H1 (cell line): ENCODE results near the gene ACE. TPM values are rescaled to one million over a fixed set of nuclear protein-coding genes. Genes with fewer than 3 reads are reported as not detected.

Source experiments
- CTCF ChIA-PET: fragments of 300-600 bp; sonication (Branson Sonifier 250); formaldehyde crosslinking; loops from one replicate; lab custom pipeline; 2021; ENCODE audit not compliant: partially characterized antibody; lab: Charles Lee
- POLR2A ChIA-PET: fragments of 300-600 bp; sonication (Branson Sonifier 250); formaldehyde crosslinking; loops from one replicate; lab custom pipeline; 2021; ENCODE audit warnings: inconsistent platforms; ENCODE audit not compliant: partially characterized antibody; lab: Charles Lee
- DNase-seq, 2 experiments: peaks; one replicate each; pipeline versions ENCODE4 v3.0.0 to v3.0.0-alpha.2; 2010 to 2022; ENCODE audit warnings: low spot score in 2 of 2, low read depth in 1 of 2, mixed read lengths in 1 of 2
- FAIRE-seq: peaks from 2 replicates; lab custom pipeline; 2011; peaks lifted over from hg19 to GRCh38; lab: Jason Lieb, UNC
- H2AFZ ChIP-seq: 2 replicates; pipeline ENCODE4 v1.8.1; 2012; ENCODE audit warnings: low read length, inconsistent platforms
- H2AK5ac ChIP-seq: 2 replicates; pipeline ENCODE4 v1.6.1; 2013; ENCODE audit warnings: low read depth, low read length
- H2BK120ac ChIP-seq: replicated peaks from 2 replicates; pipeline ENCODE3; 2013; ENCODE audit warnings: low read depth, low read length, inconsistent platforms
- H2BK12ac ChIP-seq: 2 replicates; pipeline ENCODE4 v1.6.1; 2013; ENCODE audit warnings: low read depth, low read length
- H2BK15ac ChIP-seq: 2 replicates; pipeline ENCODE4 v1.6.1; 2013; ENCODE audit warnings: low read length
- H2BK20ac ChIP-seq: 2 replicates; pipeline ENCODE4 v1.6.1; 2013; ENCODE audit warnings: low read length
- H2BK5ac ChIP-seq: 2 replicates; pipeline ENCODE4 v1.6.1; 2013; ENCODE audit warnings: low read depth, low read length
- H3K14ac ChIP-seq: 2 replicates; pipeline ENCODE4 v1.6.1; 2013; ENCODE audit warnings: inconsistent platforms; ENCODE audit not compliant: insufficient read length
- H3K18ac ChIP-seq: 2 replicates; pipeline ENCODE4 v1.6.1; 2013; ENCODE audit warnings: low read length; ENCODE audit errors: extremely low read depth
- H3K23ac ChIP-seq: 2 replicates; pipeline ENCODE4 v1.6.1; 2013; ENCODE audit warnings: inconsistent platforms; ENCODE audit not compliant: insufficient read length
- H3K23me2 ChIP-seq: 2 replicates; pipeline ENCODE4 v1.6.1; 2013; ENCODE audit warnings: low read depth, low read length
- H3K27ac ChIP-seq: 2 replicates; pipeline ENCODE4 v1.6.1; 2011; ENCODE audit warnings: low read depth, low read length, inconsistent platforms
- H3K27me3 ChIP-seq, 4 experiments: replicated peaks in 1 of 4; 1 replicate in 1 of 4; 2 replicates in 3 of 4; pipeline versions ENCODE4 v1.6.1 to v1.8.1; 2011 to 2013; ENCODE audit warnings: low read length in 3 of 4, mild to moderate bottlenecking in 3 of 4, inconsistent platforms in 2 of 4, mixed read lengths in 2 of 4, moderate library complexity in 1 of 4; ENCODE audit not compliant: control insufficient read depth in 3 of 4, insufficient read depth in 3 of 4; ENCODE audit errors: extremely low read depth in 1 of 4
- H3K36me3 ChIP-seq, 4 experiments: 2 replicates each; pipeline versions ENCODE4 v1.6.1 to v1.8.1; 2011 to 2013; ENCODE audit warnings: mild to moderate bottlenecking in 4 of 4, low read length in 3 of 4, moderate library complexity in 2 of 4, control low read depth in 1 of 4, inconsistent platforms in 1 of 4; ENCODE audit not compliant: insufficient read depth in 4 of 4, control insufficient read depth in 2 of 4
- H3K4ac ChIP-seq: replicated peaks from 2 replicates; pipeline ENCODE3; 2013; ENCODE audit warnings: low read length, low read depth, mixed read lengths, inconsistent platforms; ENCODE audit not compliant: insufficient read length
- H3K4me1 ChIP-seq, 4 experiments: replicated peaks in 1 of 4; 1 replicate in 1 of 4; 2 replicates in 3 of 4; pipeline versions ENCODE4 v1.6.1 to v1.8.1; 2011 to 2013; ENCODE audit warnings: low read length in 3 of 4, inconsistent platforms in 2 of 4, mixed read lengths in 1 of 4; ENCODE audit not compliant: insufficient read depth in 4 of 4, control insufficient read depth in 3 of 4
- H3K4me2 ChIP-seq, 2 experiments: 2 replicates each; pipeline versions ENCODE4 v1.6.1 to v1.8.1; 2011 to 2013; ENCODE audit warnings: low read depth in 2 of 2, low read length in 2 of 2, control low read depth in 1 of 2, inconsistent platforms in 1 of 2, mild to moderate bottlenecking in 1 of 2; ENCODE audit not compliant: insufficient read depth in 1 of 2
- H3K4me3 ChIP-seq, 4 experiments: fragments of 200-600, 300-600 bp in 1 of 4; sonication (generic), shearing (Covaris generic), sonication (Bioruptor Twin) in 1 of 4; 2 replicates each; pipeline versions ENCODE4 v1.5.1 to v1.8.1; 2011 to 2016; ENCODE audit warnings: low read length in 4 of 4, low read depth in 3 of 4, control low read depth in 2 of 4, inconsistent platforms in 2 of 4, mild to moderate bottlenecking in 2 of 4, mixed read lengths in 1 of 4, moderate library complexity in 1 of 4; ENCODE audit not compliant: insufficient read depth in 2 of 4; ENCODE audit errors: extremely low read depth in 1 of 4
- H3K56ac ChIP-seq: replicated peaks from 2 replicates; pipeline ENCODE3; 2013; ENCODE audit warnings: low read depth, mild to moderate bottlenecking, mixed read lengths, low read length, inconsistent platforms; ENCODE audit not compliant: insufficient read length
- H3K79me1 ChIP-seq: 2 replicates; pipeline ENCODE4 v1.6.1; 2013; ENCODE audit warnings: low read depth, low read length, control low read depth
- H3K79me2 ChIP-seq, 2 experiments: 2 replicates each; pipeline versions ENCODE4 v1.6.1 to v1.8.1; 2012 to 2013; ENCODE audit warnings: low read length in 2 of 2, mild to moderate bottlenecking in 2 of 2, inconsistent platforms in 1 of 2; ENCODE audit not compliant: insufficient read depth in 2 of 2, control insufficient read depth in 1 of 2
- H3K9ac ChIP-seq, 4 experiments: replicated peaks in 1 of 4; 1 replicate in 1 of 4; 2 replicates in 3 of 4; pipeline versions ENCODE4 v1.6.1 to v1.8.1; 2011 to 2013; ENCODE audit warnings: low read depth in 3 of 4, low read length in 3 of 4, control low read depth in 2 of 4, mild to moderate bottlenecking in 2 of 4, moderate library complexity in 2 of 4, inconsistent platforms in 1 of 4; ENCODE audit errors: extremely low read depth in 1 of 4
- H3K9me3 ChIP-seq, 2 experiments: 2 replicates each; pipeline versions ENCODE4 v1.6.1 to v1.8.1; 2012 to 2013; ENCODE audit warnings: mild to moderate bottlenecking in 2 of 2, moderate library complexity in 2 of 2, control low read depth in 1 of 2, inconsistent platforms in 1 of 2, low read depth in 1 of 2, low read length in 1 of 2, mixed read lengths in 1 of 2; ENCODE audit not compliant: insufficient read depth in 2 of 2
- H4K20me1 ChIP-seq, 2 experiments: replicated peaks in 1 of 2; 2 replicates each; pipeline versions ENCODE3 to v1.8.1; 2011 to 2013; ENCODE audit warnings: inconsistent platforms in 2 of 2, low read length in 2 of 2, mild to moderate bottlenecking in 1 of 2; ENCODE audit not compliant: insufficient read depth in 2 of 2, control insufficient read depth in 1 of 2
- H4K5ac ChIP-seq: 2 replicates; pipeline ENCODE4 v1.6.1; 2013; ENCODE audit warnings: low read length, low read depth, mixed read lengths, inconsistent platforms; ENCODE audit not compliant: insufficient read length
- H4K8ac ChIP-seq: 2 replicates; pipeline ENCODE4 v1.8.0; 2013; ENCODE audit warnings: mild to moderate bottlenecking, moderate library complexity, low read length, inconsistent platforms; ENCODE audit not compliant: insufficient read depth; ENCODE audit errors: extremely low read depth
- H4K91ac ChIP-seq: replicated peaks from 2 replicates; pipeline ENCODE3; 2013; ENCODE audit warnings: low read length, mixed read lengths, inconsistent platforms; ENCODE audit not compliant: insufficient read length
- CTCF ChIP-seq, 3 experiments: IDR thresholded peaks; 1 replicate in 2 of 3; 2 replicates in 1 of 3; pipeline versions ENCODE4 v1.5.1 to v1.6.1; 2011; ENCODE audit warnings: low read length in 3 of 3, mild to moderate bottlenecking in 3 of 3, inconsistent platforms in 2 of 3, low read depth in 1 of 3, moderate library complexity in 1 of 3; ENCODE audit not compliant: insufficient read depth in 1 of 3; ENCODE audit errors: control extremely low read depth in 1 of 3
- EZH2 ChIP-seq: fragments of 200-600 bp; sonication (generic); IDR thresholded peaks from 2 replicates; pipeline ENCODE4 v1.7.1; 2012; ENCODE audit warnings: low read depth, mild to moderate bottlenecking, moderate library complexity, low read length, inconsistent platforms; ENCODE audit not compliant: severe bottlenecking
- JUND ChIP-seq: IDR thresholded peaks from 2 replicates; pipeline ENCODE4 v1.6.1; 2011; ENCODE audit warnings: mild to moderate bottlenecking, improper control_type of control experiment, low read length
- RNF2 ChIP-seq: fragments of 200-900, 300-1000 bp; sonication (generic); IDR thresholded peaks from 2 replicates; pipeline ENCODE4 v1.7.1; 2016; ENCODE audit warnings: borderline replicate concordance, low read depth, mild to moderate bottlenecking, antibody characterized with exemption, low read length; ENCODE audit not compliant: poor library complexity, severe bottlenecking; ENCODE audit errors: missing control alignments
- RXRA ChIP-seq: IDR thresholded peaks from 2 replicates; pipeline ENCODE4 v1.6.1; 2011; ENCODE audit warnings: low read depth, mild to moderate bottlenecking, low read length, moderate library complexity; ENCODE audit not compliant: insufficient read depth
- SP1 ChIP-seq: IDR thresholded peaks from 2 replicates; pipeline ENCODE4 v1.6.1; 2011; ENCODE audit warnings: low read depth, low read length
- SP2 ChIP-seq: IDR thresholded peaks from 2 replicates; pipeline ENCODE4 v1.6.1; 2012; ENCODE audit warnings: mild to moderate bottlenecking, low read length, inconsistent platforms
- TEAD4 ChIP-seq: IDR thresholded peaks from 2 replicates; pipeline ENCODE4 v1.6.1; 2012; ENCODE audit warnings: low read depth, low read length, inconsistent platforms, mixed read lengths
- WGBS, 2 experiments: shearing (Covaris generic) in 1 of 2; methylation state at CpG; one replicate each; pipeline versions ENCODE4 v1.1.6 to v1.1.7; 2013 to 2015; ENCODE audit warnings: low lambda C conversion rate in 2 of 2, mixed read lengths in 2 of 2, inconsistent platforms in 1 of 2, low coverage in 1 of 2, missing lambda C conversion rate in 1 of 2; ENCODE audit not compliant: insufficient replicate concordance in 2 of 2, insufficient coverage in 1 of 2, insufficient read length in 1 of 2; ENCODE audit errors: extremely low coverage in 1 of 2, missing lambda C conversion rate in 1 of 2; 5-methylcytosine and 5-hydroxymethylcytosine counted together
- polyA plus RNA-seq, 7 experiments: library from polyadenylated mRNA; depleted of rRNA in 3 of 7; stranded (reverse) in 5 of 7; unstranded in 2 of 7; fragments of >200 nt in 5 of 7; fragments of 200-250 nt in 2 of 7; gene quantifications; 1 replicate in 5 of 7; 2 replicates in 1 of 7; 4 replicates in 1 of 7; pipeline versions ENCODE4 v1.2.1 to v1.2.3, GENCODE V29; 2011 to 2013; ENCODE audit warnings: missing spikeins in 2 of 7, mixed read lengths in 2 of 7
- total RNA-seq: library from RNA; stranded (reverse); fragmentation: NEBNext Ultra II Directional; extraction: Animal tissue kit (Norgen Biotek cat#: 25700); gene quantifications from 2 replicates; pipeline ENCODE4 v1.2.1, GENCODE V29; 2021
- TF ChIP-seq, protein P1 (sequence below): IDR thresholded peaks from 2 replicates; pipeline ENCODE4 v1.6.1; 2011; ENCODE audit warnings: low read depth, mild to moderate bottlenecking, low read length; ENCODE audit not compliant: insufficient read depth
- TF ChIP-seq, protein P2 (sequence below): IDR thresholded peaks from 2 replicates; pipeline ENCODE4 v1.6.1; 2012; ENCODE audit warnings: inconsistent platforms

The ACE gene
- total and polyA plus RNA-seq, 2 of the 8 experiments (the other 6 are each of a cell fraction or from before 2014, with no cell fraction given), result 2.5 to 5.5 TPM

GRCh38 chr17:63511331-63511730 is 34.5 kb downstream of the ACE start:
- Histone ChIP-seq H3K23me2 (no peaks in the 10 kb centered on the region), H3K27me3 (no peaks in the 10 kb centered on the region), H3K4me3 (no peak overlapping the region), H3K27ac (no peak overlapping the region), H2BK15ac (no peak overlapping the region), H3K14ac (no peak overlapping the region), H4K20me1 (peaks cover 0 to 2% of the 10 kb centered on the region in 2 experiments), H4K8ac (no peak overlapping the region), H2AFZ (no peak overlapping the region), H3K23ac (no peak overlapping the region), H4K5ac (no peak overlapping the region), H3K4me2 (no peak overlapping the region), H3K36me3 (no peaks in the 10 kb centered on the region), H3K79me1 (no peaks in the 10 kb centered on the region), H2BK120ac (no peak overlapping the region), H2BK20ac (no peak overlapping the region), H2BK12ac (no peak overlapping the region), H2AK5ac (no peak overlapping the region), H2BK5ac (no peak overlapping the region), H3K4me1 (no peaks in the 10 kb centered on the region), H3K4ac (no peak overlapping the region), H3K56ac (no peak overlapping the region), H4K91ac (no peak overlapping the region), H3K18ac (no peak overlapping the region), H3K79me2 (no peaks in the 10 kb centered on the region), H3K9ac (no peak overlapping the region), H3K9me3 (peaks cover 0 to 4% of the 10 kb centered on the region in 2 experiments; a peak in 1 of 4 replicates)
- WGBS, 2 experiments, result 93% methylated on average over 8 of the region's 8 CpGs; no CpG with 5 or more reads in 1 of the 2 experiments
- FAIRE-seq (no peak), DNase-seq (no peak)
- ChIA-PET POLR2A (interaction anchor here (1.0 kb wide), 1 partner anchor 15 kb away, joined by 3 read pairs; no protein-coding TSS in a partner anchor), CTCF (interaction anchor here (0.6 to 3.0 kb wide), 8 partner anchors 12 to 296 kb away, joined by 3 to 13 read pairs (median 4); no protein-coding TSS in a partner anchor)
- TF ChIP-seq CTCF (IDR thresholded peaks at IDR 0.05; ENCODE audit: control extremely low read depth in 1 of 3, insufficient read depth in 1 of 3, low read depth in 1 of 3, low read length in 3 of 3) (no peak), SP1 (no peak), RXRA (no peak), EZH2 (no peak), TEAD4 (no peak), RNF2 (no peak), SP2 (no peak), JUND (no peak)
- TF ChIP-seq, protein P1, sequence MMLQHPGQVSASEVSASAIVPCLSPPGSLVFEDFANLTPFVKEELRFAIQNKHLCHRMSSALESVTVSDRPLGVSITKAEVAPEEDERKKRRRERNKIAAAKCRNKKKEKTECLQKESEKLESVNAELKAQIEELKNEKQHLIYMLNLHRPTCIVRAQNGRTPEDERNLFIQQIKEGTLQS, result no peak
- TF ChIP-seq, protein P2, sequence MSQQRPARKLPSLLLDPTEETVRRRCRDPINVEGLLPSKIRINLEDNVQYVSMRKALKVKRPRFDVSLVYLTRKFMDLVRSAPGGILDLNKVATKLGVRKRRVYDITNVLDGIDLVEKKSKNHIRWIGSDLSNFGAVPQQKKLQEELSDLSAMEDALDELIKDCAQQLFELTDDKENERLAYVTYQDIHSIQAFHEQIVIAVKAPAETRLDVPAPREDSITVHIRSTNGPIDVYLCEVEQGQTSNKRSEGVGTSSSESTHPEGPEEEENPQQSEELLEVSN, result no peak
